Measurements from ENCODE around the gene PPP1R13B. TPM values are rescaled to one million over a fixed set of nuclear protein-coding genes. Genes with fewer than 3 reads are reported as not detected.
A peak's percentile ranks its signal among the peaks of the same experiment; 100 is the strongest.

The PPP1R13B gene
- total and polyA plus RNA-seq, 8 donors, result 20.9 to 33.9 (median 26.9) TPM

GRCh38 chr14:103699261-103699661, 148.1 kb downstream of the PPP1R13B start:
- TF ChIP-seq, protein P1, sequence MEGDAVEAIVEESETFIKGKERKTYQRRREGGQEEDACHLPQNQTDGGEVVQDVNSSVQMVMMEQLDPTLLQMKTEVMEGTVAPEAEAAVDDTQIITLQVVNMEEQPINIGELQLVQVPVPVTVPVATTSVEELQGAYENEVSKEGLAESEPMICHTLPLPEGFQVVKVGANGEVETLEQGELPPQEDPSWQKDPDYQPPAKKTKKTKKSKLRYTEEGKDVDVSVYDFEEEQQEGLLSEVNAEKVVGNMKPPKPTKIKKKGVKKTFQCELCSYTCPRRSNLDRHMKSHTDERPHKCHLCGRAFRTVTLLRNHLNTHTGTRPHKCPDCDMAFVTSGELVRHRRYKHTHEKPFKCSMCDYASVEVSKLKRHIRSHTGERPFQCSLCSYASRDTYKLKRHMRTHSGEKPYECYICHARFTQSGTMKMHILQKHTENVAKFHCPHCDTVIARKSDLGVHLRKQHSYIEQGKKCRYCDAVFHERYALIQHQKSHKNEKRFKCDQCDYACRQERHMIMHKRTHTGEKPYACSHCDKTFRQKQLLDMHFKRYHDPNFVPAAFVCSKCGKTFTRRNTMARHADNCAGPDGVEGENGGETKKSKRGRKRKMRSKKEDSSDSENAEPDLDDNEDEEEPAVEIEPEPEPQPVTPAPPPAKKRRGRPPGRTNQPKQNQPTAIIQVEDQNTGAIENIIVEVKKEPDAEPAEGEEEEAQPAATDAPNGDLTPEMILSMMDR (IDR thresholded peaks at IDR 0.05), result no peak
- H3K27me3 ChIP-seq, result no peaks in the 10 kb centered on the region
- DNase-seq (no peak), ATAC-seq (peak in 1 of 4 donors; percentile 3), FAIRE-seq (no peak)
- no peak overlapping the region for H3K4me3 ChIP-seq
- intact Hi-C loops (cut with DNase I), result no loop called here
- peaks cover 0 to 11% (median 3%) of the 10 kb centered on the region in 3 donors for H3K4me1 ChIP-seq
- H3K36me3 ChIP-seq, result peaks cover 0 to 12% (median 6%) of the 10 kb centered on the region in 3 donors
- H3K27ac ChIP-seq, result no peak overlapping the region
- 90 to 91% methylated on average over 17 of the region's 17 CpGs for WGBS, 2 donors
- no peaks in the 10 kb centered on the region for H3K9me3 ChIP-seq

GRCh38 chr14:103698380-103699260, 148.8 kb downstream of the PPP1R13B start:
- H3K9me3 ChIP-seq, result no peaks in the 10 kb centered on the region
- peaks cover 0 to 11% (median 3%) of the 10 kb centered on the region in 3 donors for H3K4me1 ChIP-seq
- FAIRE-seq (no peak), DNase-seq (peak; percentile 77 to 95 (median 88)), ATAC-seq (peak; percentile 85 to 91 (median 89))
- no peak overlapping the region for H3K27ac ChIP-seq
- intact Hi-C loops (cut with DNase I), result no loop called here
- H3K4me3 ChIP-seq, result no peak overlapping the region
- peaks cover 0 to 19% (median 12%) of the 10 kb centered on the region in 3 donors for H3K36me3 ChIP-seq
- TF ChIP-seq, protein P1 (IDR thresholded peaks at IDR 0.05), result no peak
- WGBS, 2 donors, result 51 to 53% methylated on average over 32 to 33 of the region's 33 CpGs
- H3K27me3 ChIP-seq, result no peaks in the 10 kb centered on the region

- intact Hi-C loops (cut with DNase I), result no loop called here
- H3K36me3 ChIP-seq, result peaks cover 0 to 22% (median 14%) of the 10 kb centered on the region in 3 donors
- DNase-seq (peak in 2 of 6 donors; percentile 52 to 78), ATAC-seq (no peak), FAIRE-seq (no peak)
- H3K9me3 ChIP-seq, result no peaks in the 10 kb centered on the region
- TF ChIP-seq, protein P1 (IDR thresholded peaks at IDR 0.05), result no peak
- no peaks in the 10 kb centered on the region for H3K27me3 ChIP-seq
- no peak overlapping the region for H3K4me3 ChIP-seq
- WGBS, 2 donors, result 83 to 87% methylated on average over 14 of the region's 14 CpGs
- peaks cover 0 to 11% (median 3%) of the 10 kb centered on the region in 3 donors for H3K4me1 ChIP-seq
- H3K27ac ChIP-seq, result no peak overlapping the region
These were observed 149.6 kb downstream of the PPP1R13B start for GRCh38 chr14:103697603-103698379.

- Histone ChIP-seq H3K9me3 (no peaks in the 10 kb centered on the region), H3K4me3 (no peak overlapping the region), H3K4me1 (peaks cover 0 to 11% (median 3%) of the 10 kb centered on the region in 3 donors), H3K36me3 (peaks cover 0 to 19% (median 14%) of the 10 kb centered on the region in 3 donors), H3K27ac (no peak overlapping the region), H3K27me3 (no peaks in the 10 kb centered on the region)
- no peak for FAIRE-seq
- DNase-seq, result peak in 2 of 6 donors; percentile 9 to 19
- 62 to 65% methylated on average over 3 of the region's 3 CpGs for WGBS, 2 donors
- intact Hi-C loops (cut with DNase I), result no loop called here
- ATAC-seq, result no peak
- TF ChIP-seq, protein P1 (IDR thresholded peaks at IDR 0.05), result no peak
These were observed 150.2 kb downstream of the PPP1R13B start for GRCh38 chr14:103697206-103697602.
